Psoas muscle (tissue), 8 donors: ENCODE data around the gene RGS3. TPM values are rescaled to one million over a fixed set of nuclear protein-coding genes. Genes with fewer than 3 reads are reported as not detected.
A peak's percentile ranks its signal among the peaks of the same experiment; 100 is the strongest.

Source experiments
- ATAC-seq, 4 donors: fragments of 200-7000 bp; cut with Tn5 transposase; one replicate each; pipeline ENCODE4 v1.9.1; 2020; ENCODE audit warnings: moderate library complexity in 3 of 4, mild to moderate bottlenecking in 2 of 4
- DNase-seq, 2 donors: peaks; one replicate each; pipeline ENCODE4 v3.0.0-alpha.2; 2020
- H3K27ac ChIP-seq: fragments of 200-600 bp; one replicate; pipeline ENCODE4 v1.8.0; 2022
- H3K27me3 ChIP-seq, 3 donors: fragments of 200-600 bp in 1 of 3; one replicate each; pipeline versions ENCODE4 v1.6.1 to v1.8.0; 2013 to 2022; ENCODE audit warnings: low read length in 2 of 3, mild to moderate bottlenecking in 2 of 3, moderate library complexity in 1 of 3; ENCODE audit not compliant: insufficient read depth in 3 of 3
- H3K36me3 ChIP-seq, 2 donors: fragments of 200-600 bp in 1 of 2; one replicate each; pipeline versions ENCODE4 v1.6.1 to v1.8.0; 2013 to 2022; ENCODE audit warnings: low read depth in 1 of 2, mild to moderate bottlenecking in 1 of 2, moderate library complexity in 1 of 2; ENCODE audit not compliant: insufficient read depth in 1 of 2
- H3K4me1 ChIP-seq: fragments of 200-600 bp; one replicate; pipeline ENCODE4 v1.8.0; 2022
- H3K4me3 ChIP-seq: fragments of 200-600 bp; one replicate; pipeline ENCODE4 v1.8.0; 2022; ENCODE audit warnings: mild to moderate bottlenecking
- H3K9me3 ChIP-seq: fragments of 200-600 bp; one replicate; pipeline ENCODE4 v1.8.0; 2022
- WGBS, 3 donors: extraction: QIAGEN DNeasy Blood & Tissue Kit; methylation state at CpG; one replicate each; pipeline versions ENCODE4 v1.1.6 to v1.1.7; 2013; 5-methylcytosine and 5-hydroxymethylcytosine counted together
- intact Hi-C, 2 donors: fragments of 100-400 bp; cut with DNase I; formaldehyde crosslinking; loops; one replicate each; pipeline versions ENCODE4 v1.11.0 to v1.14.2; 2022
- polyA plus RNA-seq, 3 donors: library from polyadenylated mRNA; stranded (reverse); fragments of 200-250 nt; gene quantifications; one replicate each; pipeline ENCODE4 v1.2.3, GENCODE V29; 2013
- total RNA-seq, 4 donors: library from RNA; stranded (reverse); fragmentation: NEBNext Ultra II Directional in 2 of 4; extraction: Animal tissue kit (Norgen Biotek cat#: 25700) in 2 of 4; gene quantifications; one replicate each; pipeline versions ENCODE4 v1.2.1 to v1.2.4, GENCODE V29; 2021 to 2023
- TF ChIP-seq, protein P1 (sequence below): fragments of 200-600 bp; IDR thresholded peaks from one replicate; pipeline ENCODE4 v1.8.0; 2022; ENCODE audit warnings: antibody characterized with exemption
- donor health status: healthy with polysubstance abuse.
- donor health status: DM: no; HTN: no; CAD: no; lungs with moderate emphysema.
- donor health status: Bipolar disorder and iron deficiency.
- donor health status: healthy.
- donor health status: DM: yes; HTN: yes; CAD: no.
- donor health status: DM: no; HTN: no; CAD: no.
- donor health status: DM: no; HTN: no; CAD: no.
- donor health status: DM: yes; HTN: yes; CAD: no.

The RGS3 gene
- total and polyA plus RNA-seq, 7 donors = 7.1 to 38.1 (median 14.6) TPM

DNA sequence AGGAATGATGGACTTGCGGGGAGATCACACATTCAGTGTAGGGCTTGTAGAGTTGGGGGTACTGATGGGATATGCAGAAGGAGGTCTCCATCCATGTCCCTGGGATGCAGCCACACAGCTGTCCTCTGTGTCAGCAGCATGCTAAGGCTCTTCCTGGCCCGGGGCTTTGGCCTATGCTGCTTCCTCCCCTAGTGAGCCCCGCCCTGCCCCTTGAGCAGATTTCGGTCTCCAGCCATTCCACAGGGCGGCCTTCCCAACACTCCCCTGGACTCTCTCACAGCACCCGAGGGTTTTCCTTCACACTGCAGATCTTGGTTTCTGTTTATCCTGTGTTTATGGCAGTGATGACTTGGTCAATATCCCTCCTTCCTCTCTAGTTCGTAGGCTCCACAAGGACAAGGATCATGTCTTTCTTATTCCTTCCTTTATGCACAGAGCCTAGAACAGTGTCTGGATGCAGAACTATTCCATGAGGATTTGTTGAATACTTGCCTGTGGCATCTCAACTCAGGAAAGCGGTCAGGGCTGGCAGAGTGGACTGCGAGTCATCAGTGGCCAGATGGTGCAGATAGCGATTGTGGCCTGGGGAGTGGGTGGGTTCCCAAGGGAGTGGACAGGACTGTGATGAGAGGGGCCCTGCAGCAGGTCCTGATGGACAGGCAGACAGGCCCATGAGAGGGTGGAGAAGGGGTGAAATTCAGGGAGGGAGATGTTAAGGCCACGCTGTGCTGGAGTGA is 114.2 kb downstream of the RGS3 start:
- DNase-seq = peak in 1 of 2 donors; percentile 58
- intact Hi-C loops = no loop called here
- peaks cover 71% of the 10 kb centered on the region for H3K4me1 ChIP-seq
- TF ChIP-seq, protein P1, sequence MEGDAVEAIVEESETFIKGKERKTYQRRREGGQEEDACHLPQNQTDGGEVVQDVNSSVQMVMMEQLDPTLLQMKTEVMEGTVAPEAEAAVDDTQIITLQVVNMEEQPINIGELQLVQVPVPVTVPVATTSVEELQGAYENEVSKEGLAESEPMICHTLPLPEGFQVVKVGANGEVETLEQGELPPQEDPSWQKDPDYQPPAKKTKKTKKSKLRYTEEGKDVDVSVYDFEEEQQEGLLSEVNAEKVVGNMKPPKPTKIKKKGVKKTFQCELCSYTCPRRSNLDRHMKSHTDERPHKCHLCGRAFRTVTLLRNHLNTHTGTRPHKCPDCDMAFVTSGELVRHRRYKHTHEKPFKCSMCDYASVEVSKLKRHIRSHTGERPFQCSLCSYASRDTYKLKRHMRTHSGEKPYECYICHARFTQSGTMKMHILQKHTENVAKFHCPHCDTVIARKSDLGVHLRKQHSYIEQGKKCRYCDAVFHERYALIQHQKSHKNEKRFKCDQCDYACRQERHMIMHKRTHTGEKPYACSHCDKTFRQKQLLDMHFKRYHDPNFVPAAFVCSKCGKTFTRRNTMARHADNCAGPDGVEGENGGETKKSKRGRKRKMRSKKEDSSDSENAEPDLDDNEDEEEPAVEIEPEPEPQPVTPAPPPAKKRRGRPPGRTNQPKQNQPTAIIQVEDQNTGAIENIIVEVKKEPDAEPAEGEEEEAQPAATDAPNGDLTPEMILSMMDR = no peak
- H3K27ac ChIP-seq = no peak overlapping the region
- no peak for ATAC-seq
- H3K36me3 ChIP-seq = no peaks in the 10 kb centered on the region
- 68 to 73% (median 71%) methylated on average over 11 of the region's 11 CpGs for WGBS, 3 donors
- H3K27me3 ChIP-seq = no peaks in the 10 kb centered on the region
- H3K4me3 ChIP-seq = no peak overlapping the region
- H3K9me3 ChIP-seq = no peaks in the 10 kb centered on the region

GRCh38 chr9:113578279-113578865 is 114.8 kb downstream of the RGS3 start:
- no peaks in the 10 kb centered on the region for H3K9me3 ChIP-seq
- no peaks in the 10 kb centered on the region for H3K27me3 ChIP-seq
- WGBS, 3 donors = 96 to 99% (median 98%) methylated on average over 3 of the region's 3 CpGs
- peak overlapping the region; percentile 8 for H3K27ac ChIP-seq
- DNase-seq (peak in 1 of 2 donors; percentile 28), ATAC-seq (no peak)
- TF ChIP-seq, protein P1 = no peak
- H3K4me3 ChIP-seq = no peak overlapping the region
- H3K4me1 ChIP-seq = peaks cover 66% of the 10 kb centered on the region
- H3K36me3 ChIP-seq = no peaks in the 10 kb centered on the region
- intact Hi-C loops = no loop called here

GRCh38 chr9:113578882-113579282 is 115.4 kb downstream of the RGS3 start:
- intact Hi-C loops = no loop called here
- Histone ChIP-seq H3K27me3 (no peaks in the 10 kb centered on the region), H3K4me3 (no peak overlapping the region), H3K4me1 (peaks cover 61% of the 10 kb centered on the region), H3K36me3 (peaks cover 0 to 5% of the 10 kb centered on the region in 2 donors), H3K27ac (peak overlapping the region; percentile 69), H3K9me3 (no peaks in the 10 kb centered on the region)
- ATAC-seq = peak in 1 of 4 donors; percentile 19
- 50 to 63% (median 53%) methylated on average over 5 of the region's 5 CpGs for WGBS, 3 donors
- TF ChIP-seq, protein P1 = no peak
- peak in 1 of 2 donors; percentile 70 for DNase-seq

GRCh38 chr9:113579283-113580040 is 115.9 kb downstream of the RGS3 start:
- TF ChIP-seq, protein P1 = no peak
- intact Hi-C loops = no loop called here
- no peak overlapping the region for H3K4me3 ChIP-seq
- DNase-seq (peak in 1 of 2 donors; percentile 71), ATAC-seq (peak in 2 of 4 donors; percentile 21 to 46)
- peak overlapping the region; percentile 69 for H3K27ac ChIP-seq
- no peaks in the 10 kb centered on the region for H3K9me3 ChIP-seq
- H3K27me3 ChIP-seq = no peaks in the 10 kb centered on the region
- WGBS, 3 donors = 59 to 75% (median 70%) methylated on average over 5 of the region's 5 CpGs
- peaks cover 55% of the 10 kb centered on the region for H3K4me1 ChIP-seq
- H3K36me3 ChIP-seq = peaks cover 0 to 11% of the 10 kb centered on the region in 2 donors
